GM12875 (cell line): Measurements from ENCODE around the gene CDH2.

ENCODE experiments used
- H3K4me3 ChIP-seq: one replicate; pipeline ENCODE4 v1.5.1; 2011; ENCODE audit warnings: low read depth, low read length, control low read depth
- CTCF ChIP-seq: IDR thresholded peaks from 2 replicates; pipeline ENCODE4 v1.5.1; 2011; ENCODE audit warnings: low read depth, mild to moderate bottlenecking, control low read depth, inconsistent platforms, low read length, moderate library complexity, borderline replicate concordance; ENCODE audit not compliant: insufficient read depth

CDH2 gene

GRCh38 chr18:27903906-27904305 is 273.0 kb downstream of the CDH2 start:
- no peak for TF ChIP-seq CTCF
- no peak overlapping the region for H3K4me3 ChIP-seq

GRCh38 chr18:27901424-27902226 is 275.3 kb downstream of the CDH2 start:
- TF ChIP-seq CTCF, result no peak
- H3K4me3 ChIP-seq, result no peak overlapping the region
